ENCODE measurements around the gene MSI2.
A peak's percentile ranks its signal among the peaks of the same experiment; 100 is the strongest.

The MSI2 gene

GRCh38 chr17:57588086-57588485 is 331.8 kb downstream of the MSI2 start:
- DNase-seq, result no peak

- no peak for DNase-seq
Observed at GRCh38 chr17:57589151-57590034, 333.1 kb downstream of the MSI2 start.

- no peak for DNase-seq
Observed at GRCh38 chr17:57593739-57594462, 337.6 kb downstream of the MSI2 start.

- DNase-seq, result no peak
Observed at GRCh38 chr17:57594767-57595166, 338.4 kb downstream of the MSI2 start.

- DNase-seq, result no peak
Observed at GRCh38 chr17:57595426-57595825, 339.1 kb downstream of the MSI2 start.

GRCh38 chr17:57595947-57596695 is 339.8 kb downstream of the MSI2 start:
- DNase-seq, result no peak

- DNase-seq, result no peak
Observed at GRCh38 chr17:57597101-57597500, 340.8 kb downstream of the MSI2 start.

GRCh38 chr17:57597531-57598453 is 341.5 kb downstream of the MSI2 start:
- peak; percentile 43 for DNase-seq

- DNase-seq, result no peak
Observed at GRCh38 chr17:57599271-57600045, 343.1 kb downstream of the MSI2 start.

- no peak for DNase-seq
Observed at GRCh38 chr17:57600074-57600473, 343.8 kb downstream of the MSI2 start.

- no peak for DNase-seq
Observed at GRCh38 chr17:57601143-57601735, 344.9 kb downstream of the MSI2 start.

GRCh38 chr17:57602896-57603295 is 346.6 kb downstream of the MSI2 start:
- no peak for DNase-seq

- peak; percentile 13 for DNase-seq
Observed at GRCh38 chr17:57603546-57603945, 347.2 kb downstream of the MSI2 start.

- peak; percentile 69 for DNase-seq
Observed at GRCh38 chr17:57603978-57604377, 347.7 kb downstream of the MSI2 start.

GRCh38 chr17:57604771-57605674 is 348.7 kb downstream of the MSI2 start:
- peak; percentile 91 for DNase-seq

- no peak for DNase-seq
Observed at GRCh38 chr17:57605675-57606105, 349.4 kb downstream of the MSI2 start.

- DNase-seq, result peak; percentile 64
Observed at GRCh38 chr17:57606111-57606875, 350.0 kb downstream of the MSI2 start.

- peak; percentile 46 for DNase-seq
Observed at GRCh38 chr17:57607553-57608120, 351.3 kb downstream of the MSI2 start.

All from NCI-H345 (cell line).